IMR-90 (cell line): ENCODE measurements around the gene KRTAP9-6. TPM values are rescaled to one million over a fixed set of nuclear protein-coding genes. Genes with fewer than 3 reads are reported as not detected.

Source experiments
- ATAC-seq: fragments of 200-7000 bp; cut with Tn5 transposase; 2 replicates; pipeline ENCODE4 v1.9.1; 2020; ENCODE audit warnings: low read depth, mild to moderate bottlenecking, moderate library complexity
- BruUV-seq: library from RNA; stranded (reverse); fragments of 400-500 nt; replicated peaks from 2 replicates; lab custom pipeline; 2021; lab: Mats Ljungman, UMichigan
- CTCF ChIA-PET: fragments of 300-600 bp; formaldehyde crosslinking; extraction: SDS; loops from one replicate; lab custom pipeline; 2021; ENCODE audit warnings: antibody characterized with exemption; lab: Yijun Ruan, JAX
- POLR2A ChIA-PET: fragments of 300-600 bp; sonication (Branson Sonifier 250); formaldehyde crosslinking; loops from one replicate; lab custom pipeline; 2022; ENCODE audit warnings: antibody characterized with exemption; ENCODE audit not compliant: unreplicated experiment; lab: Charles Lee
- DNase-seq: peaks from one replicate; pipeline ENCODE4 v3.0.0; 2013
- H2AFZ ChIP-seq: replicated peaks from 2 replicates; pipeline ENCODE3; 2013; ENCODE audit warnings: low read length, mild to moderate bottlenecking; ENCODE audit not compliant: poor library complexity
- H2AK5ac ChIP-seq: 2 replicates; pipeline ENCODE4 v1.6.1; 2013; ENCODE audit warnings: low read depth, low read length, inconsistent platforms
- H2AK9ac ChIP-seq: replicated peaks from 2 replicates; pipeline ENCODE3; 2013; ENCODE audit warnings: mild to moderate bottlenecking, low read depth, low read length, moderate library complexity; ENCODE audit not compliant: poor library complexity
- H2BK120ac ChIP-seq: 2 replicates; pipeline ENCODE4 v1.6.1; 2013; ENCODE audit warnings: low read depth, low read length, inconsistent platforms
- H2BK15ac ChIP-seq: 3 replicates; pipeline ENCODE4 v1.6.1; 2013; ENCODE audit warnings: low read depth, low read length, inconsistent platforms
- H2BK20ac ChIP-seq: 2 replicates; pipeline ENCODE4 v1.6.1; 2013; ENCODE audit warnings: low read depth, mild to moderate bottlenecking, inconsistent platforms, low read length, moderate library complexity
- H2BK5ac ChIP-seq: 2 replicates; pipeline ENCODE4 v1.6.1; 2013; ENCODE audit warnings: mild to moderate bottlenecking, low read depth, low read length, inconsistent platforms; ENCODE audit not compliant: poor library complexity, severe bottlenecking
- H3K14ac ChIP-seq: replicated peaks from 2 replicates; pipeline ENCODE4 v1.6.1; 2013; ENCODE audit warnings: low read depth, low read length, inconsistent platforms
- H3K18ac ChIP-seq: 2 replicates; pipeline ENCODE4 v1.6.1; 2013; ENCODE audit warnings: low read depth, low read length, control low read depth
- H3K23ac ChIP-seq: 2 replicates; pipeline ENCODE4 v1.6.1; 2013; ENCODE audit warnings: low read depth, low read length, inconsistent platforms
- H3K27ac ChIP-seq: 2 replicates; pipeline ENCODE4 v1.5.1; 2013; ENCODE audit warnings: mild to moderate bottlenecking, control low read depth, low read length; ENCODE audit not compliant: insufficient read depth
- H3K27me3 ChIP-seq: 2 replicates; pipeline ENCODE4 v1.6.1; 2013; ENCODE audit warnings: low read length; ENCODE audit not compliant: control insufficient read depth, insufficient read depth
- H3K36me3 ChIP-seq: 2 replicates; pipeline ENCODE4 v1.6.1; 2013; ENCODE audit warnings: low read length, mixed read lengths; ENCODE audit not compliant: control insufficient read depth, insufficient read depth
- H3K4ac ChIP-seq: 2 replicates; pipeline ENCODE4 v1.6.1; 2013; ENCODE audit warnings: low read depth, low read length, inconsistent platforms
- H3K4me1 ChIP-seq: 2 replicates; pipeline ENCODE4 v1.6.1; 2013; ENCODE audit warnings: low read length, mixed read lengths; ENCODE audit not compliant: control insufficient read depth, insufficient read depth
- H3K4me2 ChIP-seq: 2 replicates; pipeline ENCODE4 v1.6.1; 2013; ENCODE audit warnings: low read depth, mild to moderate bottlenecking, control low read depth, low read length, moderate library complexity
- H3K4me3 ChIP-seq: 2 replicates; pipeline ENCODE4 v1.5.1; 2013; ENCODE audit warnings: low read depth, mild to moderate bottlenecking, control low read depth, low read length, moderate library complexity; ENCODE audit not compliant: insufficient read depth
- H3K56ac ChIP-seq: 2 replicates; pipeline ENCODE4 v1.6.1; 2013; ENCODE audit warnings: low read length, inconsistent platforms; ENCODE audit not compliant: insufficient read depth; ENCODE audit errors: extremely low read depth
- H3K79me1 ChIP-seq, 2 experiments: 2 replicates each; pipeline ENCODE4 v1.6.1; 2013; ENCODE audit warnings: low read length in 2 of 2, inconsistent platforms in 1 of 2, low read depth in 1 of 2
- H3K9ac ChIP-seq: 2 replicates; pipeline ENCODE4 v1.6.1; 2013; ENCODE audit warnings: low read depth, low read length, control low read depth
- H3K9me1 ChIP-seq: 2 replicates; pipeline ENCODE4 v1.6.1; 2013; ENCODE audit warnings: low read length, inconsistent platforms; ENCODE audit not compliant: insufficient read depth
- H3K9me3 ChIP-seq: 2 replicates; pipeline ENCODE4 v1.6.1; 2013; ENCODE audit warnings: low read length; ENCODE audit not compliant: control insufficient read depth, insufficient read depth
- H4K20me1 ChIP-seq: 2 replicates; pipeline ENCODE4 v1.6.1; 2013; ENCODE audit warnings: low read length, inconsistent platforms; ENCODE audit not compliant: insufficient read depth
- H4K5ac ChIP-seq: 2 replicates; pipeline ENCODE4 v1.6.1; 2013; ENCODE audit warnings: mild to moderate bottlenecking, low read depth, low read length, control low read depth
- H4K8ac ChIP-seq, 2 experiments: 2 replicates each; pipeline ENCODE4 v1.6.1; 2013; ENCODE audit warnings: low read depth in 2 of 2, low read length in 2 of 2, control low read depth in 1 of 2, inconsistent platforms in 1 of 2
- H4K91ac ChIP-seq: 2 replicates; pipeline ENCODE4 v1.6.1; 2013; ENCODE audit warnings: low read depth, low read length, inconsistent platforms; ENCODE audit not compliant: insufficient read depth
- CHD1 ChIP-seq: IDR thresholded peaks from 2 replicates; pipeline ENCODE4 v1.6.1; 2012; ENCODE audit warnings: low read depth, low read length, improper control_type of control experiment
- FOS ChIP-seq: fragments of 150-350 bp; IDR thresholded peaks from 2 replicates; pipeline ENCODE4 v1.6.1; 2016; ENCODE audit warnings: low read depth, low read length
- MAFK ChIP-seq: IDR thresholded peaks from 2 replicates; pipeline ENCODE4 v1.6.1; 2012; ENCODE audit warnings: low read depth, low read length, improper control_type of control experiment
- MAZ ChIP-seq: IDR thresholded peaks from 2 replicates; pipeline ENCODE4 v1.6.1; 2012; ENCODE audit warnings: low read depth, mild to moderate bottlenecking, low read length, improper control_type of control experiment, moderate library complexity, borderline replicate concordance
- MXI1 ChIP-seq: IDR thresholded peaks from 2 replicates; pipeline ENCODE4 v1.6.1; 2012; ENCODE audit warnings: low read depth, mild to moderate bottlenecking, low read length, moderate library complexity, borderline replicate concordance
- POLR2A ChIP-seq: IDR thresholded peaks from 2 replicates; pipeline ENCODE4 v1.6.1; 2012; ENCODE audit warnings: mild to moderate bottlenecking, low read depth, low read length
- RFX5 ChIP-seq: IDR thresholded peaks from 2 replicates; pipeline ENCODE4 v1.8.0; 2012; ENCODE audit warnings: low read depth, mild to moderate bottlenecking, low read length, moderate library complexity
- SMC3 ChIP-seq: fragments of 150-350 bp; IDR thresholded peaks from 2 replicates; pipeline ENCODE4 v1.6.1; 2016; ENCODE audit warnings: low read depth, mild to moderate bottlenecking, antibody characterized with exemption, low read length, moderate library complexity
- USF2 ChIP-seq: fragments of 150-350 bp; IDR thresholded peaks from 2 replicates; pipeline ENCODE4 v1.6.1; 2017; ENCODE audit warnings: mild to moderate bottlenecking, antibody characterized with exemption, low read length, low read depth
- WGBS, 2 experiments: methylation state at CpG; one replicate each; pipeline versions ENCODE4 v1.1.5 to v1.1.7; 2013; ENCODE audit warnings: missing lambda C conversion rate in 2 of 2; ENCODE audit not compliant: insufficient read length in 1 of 2; ENCODE audit errors: extremely low coverage in 2 of 2; 5-methylcytosine and 5-hydroxymethylcytosine counted together
- dilution Hi-C: fragments of 300-500 bp; cut with HindIII; formaldehyde crosslinking; loops from one replicate; pipeline ENCODE4 v1.14.3; 2018; ENCODE audit warnings: low sequenced_read_pairs; ENCODE audit not compliant: unreplicated experiment
- in situ Hi-C: fragments of 300-500 bp; cut with MboI; formaldehyde crosslinking; loops from 3 replicates; pipeline ENCODE4 v1.14.3; 2019; ENCODE audit warnings: low sequenced_read_pairs, inconsistent platforms, mixed read lengths
- intact Hi-C: fragments of 100-400 bp; cut with micrococcal nuclease; formaldehyde crosslinking; loops from 2 replicates; pipeline ENCODE4 v1.10.0; 2022
- polyA plus RNA-seq, 3 experiments: library from polyadenylated mRNA; depleted of rRNA; stranded (reverse); fragments of >200 nt; gene quantifications; 2 replicates each; pipeline ENCODE4 v1.2.3, GENCODE V29; 2012; ENCODE audit warnings: low replicate concordance in 1 of 3
- total RNA-seq: library from RNA; depleted of rRNA; stranded (reverse); fragments of >200 nt; gene quantifications from 2 replicates; pipeline ENCODE4 v1.2.3, GENCODE V29; 2012

Gene KRTAP9-6
- total and polyA plus RNA-seq, 2 of the 4 experiments (the other 2 are of a cell fraction), result not detected

- H3K9ac ChIP-seq, result no peak overlapping the region
- no peak overlapping the region for H3K4me3 ChIP-seq
- no peak overlapping the region for H2AK5ac ChIP-seq
- H2AFZ ChIP-seq, result no peak overlapping the region
- ATAC-seq (no peak), DNase-seq (no peak)
- H3K23ac ChIP-seq, result no peak overlapping the region
- intact Hi-C loops (no loop called here), dilution Hi-C loops (no loop called here), in situ Hi-C loops (no loop called here)
- H3K9me1 ChIP-seq, result peaks cover 5% of the 10 kb centered on the region; the same call in 1 of the 2 replicates
- no peak overlapping the region for H4K91ac ChIP-seq
- no peaks in the 10 kb centered on the region for H3K9me3 ChIP-seq
- H3K4me1 ChIP-seq, result no peaks in the 10 kb centered on the region
- no peak overlapping the region for H4K5ac ChIP-seq
- H3K4me2 ChIP-seq, result no peak overlapping the region
- H3K18ac ChIP-seq, result no peak overlapping the region
- H3K27me3 ChIP-seq, result peaks cover 2% of the 10 kb centered on the region; the same call in 1 of the 2 replicates
- H2BK15ac ChIP-seq, result no peak overlapping the region
- ChIA-PET POLR2A (no interaction called here), CTCF (no interaction called here)
- H3K36me3 ChIP-seq, result no peaks in the 10 kb centered on the region
- H2BK5ac ChIP-seq, result no peak overlapping the region
- no peak overlapping the region for H4K8ac ChIP-seq
- H3K79me1 ChIP-seq, result no peaks in the 10 kb centered on the region
- H2AK9ac ChIP-seq, result no peak overlapping the region
- no peak overlapping the region for H2BK20ac ChIP-seq
- H3K4ac ChIP-seq, result no peak overlapping the region
- H3K14ac ChIP-seq, result no peak overlapping the region
- no peak for TF ChIP-seq POLR2A
- TF ChIP-seq USF2, result no peak
- no peak for TF ChIP-seq CHD1
- TF ChIP-seq FOS, result no peak
- TF ChIP-seq RFX5, result no peak
- TF ChIP-seq MXI1, result no peak
- TF ChIP-seq MAZ, result no peak
- no peak for TF ChIP-seq MAFK
- no peak for TF ChIP-seq SMC3
- H3K56ac ChIP-seq, result no peak overlapping the region
- H2BK120ac ChIP-seq, result no peak overlapping the region
- no peaks in the 10 kb centered on the region for H4K20me1 ChIP-seq
- BruUV-seq, result no TSS peak
- H3K27ac ChIP-seq, result no peak overlapping the region
- 80% methylated on average over 2 of the region's 4 CpGs; no CpG with 5 or more reads in 1 of the 2 experiments for WGBS, 2 experiments
Observed at GRCh38 chr17:41302981-41303380, 37.8 kb downstream of the KRTAP9-6 start.
